ENCODE data around the gene BCL2L11.

The BCL2L11 gene

GRCh38 chr2:111122631-111123421 is 2.1 kb downstream of the BCL2L11 start:
- H3K4me3 Mint-ChIP-seq = peak overlapping the region; percentile 94
- H3K9me3 Mint-ChIP-seq = no peaks in the 10 kb centered on the region
- H3K27ac Mint-ChIP-seq = peak overlapping the region; percentile 26
- H3K36me3 Mint-ChIP-seq (ENCODE audit: low read depth) = peaks cover 50% of the 10 kb centered on the region
- H3K27me3 Mint-ChIP-seq = peaks cover 18% of the 10 kb centered on the region
- peaks cover 62% of the 10 kb centered on the region for H3K4me1 Mint-ChIP-seq (ENCODE audit: low read depth)

GRCh38 chr2:111123751-111124150 is 3.0 kb downstream of the BCL2L11 start:
- peak overlapping the region; percentile 36 for H3K27ac Mint-ChIP-seq
- peaks cover 9% of the 10 kb centered on the region for H3K27me3 Mint-ChIP-seq
- peaks cover 59% of the 10 kb centered on the region for H3K36me3 Mint-ChIP-seq (ENCODE audit: low read depth)

GRCh38 chr2:111126581-111126980 is 5.9 kb downstream of the BCL2L11 start:
- Mint-ChIP-seq H3K9me3 (no peaks in the 10 kb centered on the region), H3K27ac (peak overlapping the region; percentile 5), H3K4me3 (no peak overlapping the region), H3K27me3 (no peaks in the 10 kb centered on the region), H3K36me3 (ENCODE audit: low read depth) (peaks cover 86% of the 10 kb centered on the region), H3K4me1 (ENCODE audit: low read depth) (peaks cover 51% of the 10 kb centered on the region)

More at GRCh38 chr2:111123751-111124150, 3.0 kb downstream of the BCL2L11 start:
- Mint-ChIP-seq H3K9me3 (no peaks in the 10 kb centered on the region), H3K4me3 (peak overlapping the region; percentile 87), H3K4me1 (ENCODE audit: low read depth) (peaks cover 61% of the 10 kb centered on the region)

- Mint-ChIP-seq H3K9me3 (no peaks in the 10 kb centered on the region), H3K4me3 (no peak overlapping the region), H3K4me1 (ENCODE audit: low read depth) (peaks cover 55% of the 10 kb centered on the region), H3K36me3 (ENCODE audit: low read depth) (peaks cover 90% of the 10 kb centered on the region), H3K27me3 (no peaks in the 10 kb centered on the region), H3K27ac (no peak overlapping the region)
These were observed 6.6 kb downstream of the BCL2L11 start for GRCh38 chr2:111127351-111127750.

GRCh38 chr2:111128096-111128495 is 7.4 kb downstream of the BCL2L11 start:
- no peak overlapping the region for H3K4me3 Mint-ChIP-seq
- H3K27me3 Mint-ChIP-seq = no peaks in the 10 kb centered on the region
- H3K4me1 Mint-ChIP-seq (ENCODE audit: low read depth) = peaks cover 55% of the 10 kb centered on the region
- no peak overlapping the region for H3K27ac Mint-ChIP-seq
- no peaks in the 10 kb centered on the region for H3K9me3 Mint-ChIP-seq
- peaks cover 91% of the 10 kb centered on the region for H3K36me3 Mint-ChIP-seq (ENCODE audit: low read depth)

- H3K36me3 Mint-ChIP-seq (ENCODE audit: low read depth) = peaks cover 78% of the 10 kb centered on the region
- no peak overlapping the region for H3K27ac Mint-ChIP-seq
- H3K27me3 Mint-ChIP-seq = no peaks in the 10 kb centered on the region
- peaks cover 39% of the 10 kb centered on the region for H3K4me1 Mint-ChIP-seq (ENCODE audit: low read depth)
- peak overlapping the region; percentile 4 for H3K4me3 Mint-ChIP-seq
- no peaks in the 10 kb centered on the region for H3K9me3 Mint-ChIP-seq
These were observed 12.9 kb downstream of the BCL2L11 start for GRCh38 chr2:111133603-111134002.

- Mint-ChIP-seq H3K4me3 (no peak overlapping the region), H3K27me3 (no peaks in the 10 kb centered on the region), H3K9me3 (no peaks in the 10 kb centered on the region), H3K4me1 (ENCODE audit: low read depth) (peaks cover 34% of the 10 kb centered on the region), H3K36me3 (ENCODE audit: low read depth) (peaks cover 77% of the 10 kb centered on the region), H3K27ac (no peak overlapping the region)
These were observed 13.3 kb downstream of the BCL2L11 start for GRCh38 chr2:111134055-111134454.

GRCh38 chr2:111135237-111135909 is 14.7 kb downstream of the BCL2L11 start:
- Mint-ChIP-seq H3K27me3 (no peaks in the 10 kb centered on the region), H3K36me3 (ENCODE audit: low read depth) (peaks cover 79% of the 10 kb centered on the region), H3K4me3 (no peak overlapping the region), H3K9me3 (no peaks in the 10 kb centered on the region), H3K27ac (no peak overlapping the region), H3K4me1 (ENCODE audit: low read depth) (peaks cover 35% of the 10 kb centered on the region)

GRCh38 chr2:111135910-111136297 is 15.2 kb downstream of the BCL2L11 start:
- Mint-ChIP-seq H3K36me3 (ENCODE audit: low read depth) (peaks cover 79% of the 10 kb centered on the region), H3K4me1 (ENCODE audit: low read depth) (peaks cover 37% of the 10 kb centered on the region), H3K27ac (no peak overlapping the region), H3K9me3 (no peaks in the 10 kb centered on the region), H3K4me3 (no peak overlapping the region), H3K27me3 (no peaks in the 10 kb centered on the region)

- H3K9me3 Mint-ChIP-seq = no peaks in the 10 kb centered on the region
- no peak overlapping the region for H3K27ac Mint-ChIP-seq
- no peak overlapping the region for H3K4me3 Mint-ChIP-seq
- peaks cover 32% of the 10 kb centered on the region for H3K4me1 Mint-ChIP-seq (ENCODE audit: low read depth)
- H3K36me3 Mint-ChIP-seq (ENCODE audit: low read depth) = peaks cover 77% of the 10 kb centered on the region
- H3K27me3 Mint-ChIP-seq = no peaks in the 10 kb centered on the region
These were observed 18.1 kb downstream of the BCL2L11 start for GRCh38 chr2:111138839-111139238.

GRCh38 chr2:111139637-111140317 is 19.1 kb downstream of the BCL2L11 start:
- no peaks in the 10 kb centered on the region for H3K27me3 Mint-ChIP-seq
- no peaks in the 10 kb centered on the region for H3K9me3 Mint-ChIP-seq
- peaks cover 29% of the 10 kb centered on the region for H3K4me1 Mint-ChIP-seq (ENCODE audit: low read depth)
- H3K27ac Mint-ChIP-seq = peak overlapping the region; percentile 32
- H3K4me3 Mint-ChIP-seq = no peak overlapping the region
- H3K36me3 Mint-ChIP-seq (ENCODE audit: low read depth) = peaks cover 75% of the 10 kb centered on the region

GRCh38 chr2:111140815-111141214 is 20.1 kb downstream of the BCL2L11 start:
- Mint-ChIP-seq H3K4me1 (ENCODE audit: low read depth) (peaks cover 38% of the 10 kb centered on the region), H3K9me3 (no peaks in the 10 kb centered on the region), H3K27me3 (no peaks in the 10 kb centered on the region), H3K4me3 (no peak overlapping the region), H3K36me3 (ENCODE audit: low read depth) (peaks cover 82% of the 10 kb centered on the region), H3K27ac (no peak overlapping the region)

GRCh38 chr2:111142101-111142500 is 21.4 kb downstream of the BCL2L11 start:
- Mint-ChIP-seq H3K27ac (no peak overlapping the region), H3K27me3 (no peaks in the 10 kb centered on the region), H3K4me3 (no peak overlapping the region), H3K9me3 (no peaks in the 10 kb centered on the region), H3K36me3 (ENCODE audit: low read depth) (peaks cover 81% of the 10 kb centered on the region), H3K4me1 (ENCODE audit: low read depth) (peaks cover 37% of the 10 kb centered on the region)

- no peak overlapping the region for H3K4me3 Mint-ChIP-seq
- peaks cover 42% of the 10 kb centered on the region for H3K4me1 Mint-ChIP-seq (ENCODE audit: low read depth)
- H3K36me3 Mint-ChIP-seq (ENCODE audit: low read depth) = peaks cover 80% of the 10 kb centered on the region
- no peaks in the 10 kb centered on the region for H3K9me3 Mint-ChIP-seq
- no peaks in the 10 kb centered on the region for H3K27me3 Mint-ChIP-seq
- H3K27ac Mint-ChIP-seq = no peak overlapping the region
These were observed 22.6 kb downstream of the BCL2L11 start for GRCh38 chr2:111143107-111143842.
